Liver (tissue), 3 donors: ENCODE results near the gene HSPB9.

Source experiments
- CTCF ChIP-seq: fragments of 150-350 bp; IDR thresholded peaks from 2 replicates; pipeline ENCODE4 v1.5.1; 2017; ENCODE audit warnings: improper control_type of control experiment, low read depth, low read length; ENCODE audit not compliant: missing input control
- FOXA1 ChIP-seq: IDR thresholded peaks from 2 replicates; pipeline ENCODE4 v1.6.1; 2016; ENCODE audit warnings: antibody characterized with exemption
- GABPA ChIP-seq, 2 donors: IDR thresholded peaks in 1 of 2; conservative IDR thresholded peaks in 1 of 2; 2 replicates each; pipeline ENCODE4 v1.6.1; 2016; ENCODE audit warnings: antibody characterized with exemption in 2 of 2, mild to moderate bottlenecking in 1 of 2, moderate library complexity in 1 of 2
- JUND ChIP-seq, 2 donors: IDR thresholded peaks; 2 replicates each; pipeline ENCODE4 v1.6.1; 2016; ENCODE audit warnings: antibody characterized with exemption in 2 of 2
- MAX ChIP-seq: IDR thresholded peaks from 2 replicates; pipeline ENCODE4 v1.6.1; 2016; ENCODE audit warnings: antibody characterized with exemption
- REST ChIP-seq: IDR thresholded peaks from 2 replicates; pipeline ENCODE4 v1.6.1; 2016; ENCODE audit warnings: antibody characterized with exemption, mild to moderate bottlenecking
- SP1 ChIP-seq: IDR thresholded peaks from 2 replicates; pipeline ENCODE4 v1.6.1; 2018; ENCODE audit warnings: antibody characterized with exemption, mild to moderate bottlenecking
- TAF1 ChIP-seq: conservative IDR thresholded peaks from 2 replicates; pipeline ENCODE4 v1.6.1; 2016; ENCODE audit warnings: antibody characterized with exemption, mild to moderate bottlenecking
- YY1 ChIP-seq: IDR thresholded peaks from 2 replicates; pipeline ENCODE4 v1.6.1; 2016; ENCODE audit warnings: antibody characterized with exemption, mild to moderate bottlenecking
- ZBTB33 ChIP-seq: IDR thresholded peaks from 2 replicates; pipeline ENCODE4 v1.6.1; 2016; ENCODE audit warnings: antibody characterized with exemption
- donor health status: healthy.
- donor health status: healthy.

- TF ChIP-seq CTCF (no peak), TAF1 (no peak), SP1 (no peak), JUND (IDR thresholded peaks at IDR 0.05) (peak in 1 of 2 donors; percentile 55), FOXA1 (no peak), YY1 (no peak), REST (no peak), GABPA (IDR thresholded peaks at IDR 0.05 in 1 of 2, conservative IDR thresholded peaks at IDR 0.05 in 1 of 2) (no peak), MAX (peak; percentile 22), ZBTB33 (no peak)
Measured at GRCh38 chr17:42131981-42132432, 9.4 kb downstream of the HSPB9 start.
